Psoas muscle (tissue), 8 donors: ENCODE data around the gene NUFIP1. TPM values are rescaled to one million over a fixed set of nuclear protein-coding genes. Genes with fewer than 3 reads are reported as not detected.
A peak's percentile ranks its signal among the peaks of the same experiment; 100 is the strongest.

Experiments used
- ATAC-seq, 4 donors: fragments of 200-7000 bp; cut with Tn5 transposase; one replicate each; pipeline ENCODE4 v1.9.1; 2020; ENCODE audit warnings: moderate library complexity in 3 of 4, mild to moderate bottlenecking in 2 of 4
- DNase-seq, 2 donors: peaks; one replicate each; pipeline ENCODE4 v3.0.0-alpha.2; 2020
- H3K27ac ChIP-seq: fragments of 200-600 bp; one replicate; pipeline ENCODE4 v1.8.0; 2022
- H3K27me3 ChIP-seq, 3 donors: fragments of 200-600 bp in 1 of 3; one replicate each; pipeline versions ENCODE4 v1.6.1 to v1.8.0; 2013 to 2022; ENCODE audit warnings: low read length in 2 of 3, mild to moderate bottlenecking in 2 of 3, moderate library complexity in 1 of 3; ENCODE audit not compliant: insufficient read depth in 3 of 3
- H3K36me3 ChIP-seq, 2 donors: fragments of 200-600 bp in 1 of 2; one replicate each; pipeline versions ENCODE4 v1.6.1 to v1.8.0; 2013 to 2022; ENCODE audit warnings: low read depth in 1 of 2, mild to moderate bottlenecking in 1 of 2, moderate library complexity in 1 of 2; ENCODE audit not compliant: insufficient read depth in 1 of 2
- H3K4me1 ChIP-seq: fragments of 200-600 bp; one replicate; pipeline ENCODE4 v1.8.0; 2022
- H3K4me3 ChIP-seq: fragments of 200-600 bp; one replicate; pipeline ENCODE4 v1.8.0; 2022; ENCODE audit warnings: mild to moderate bottlenecking
- H3K9me3 ChIP-seq: fragments of 200-600 bp; one replicate; pipeline ENCODE4 v1.8.0; 2022
- WGBS, 3 donors: extraction: QIAGEN DNeasy Blood & Tissue Kit; methylation state at CpG; one replicate each; pipeline versions ENCODE4 v1.1.6 to v1.1.7; 2013; 5-methylcytosine and 5-hydroxymethylcytosine counted together
- intact Hi-C, 2 donors: fragments of 100-400 bp; cut with DNase I; formaldehyde crosslinking; loops; one replicate each; pipeline versions ENCODE4 v1.11.0 to v1.14.2; 2022
- polyA plus RNA-seq, 3 donors: library from polyadenylated mRNA; stranded (reverse); fragments of 200-250 nt; gene quantifications; one replicate each; pipeline ENCODE4 v1.2.3, GENCODE V29; 2013
- total RNA-seq, 4 donors: library from RNA; stranded (reverse); fragmentation: NEBNext Ultra II Directional in 2 of 4; extraction: Animal tissue kit (Norgen Biotek cat#: 25700) in 2 of 4; gene quantifications; one replicate each; pipeline versions ENCODE4 v1.2.1 to v1.2.4, GENCODE V29; 2021 to 2023
- TF ChIP-seq, protein P1 (sequence below): fragments of 200-600 bp; IDR thresholded peaks from one replicate; pipeline ENCODE4 v1.8.0; 2022; ENCODE audit warnings: antibody characterized with exemption
- donor health status: healthy with polysubstance abuse.
- donor health status: DM: no; HTN: no; CAD: no; lungs with moderate emphysema.
- donor health status: Bipolar disorder and iron deficiency.
- donor health status: healthy.
- donor health status: DM: yes; HTN: yes; CAD: no.
- donor health status: DM: no; HTN: no; CAD: no.
- donor health status: DM: no; HTN: no; CAD: no.
- donor health status: DM: yes; HTN: yes; CAD: no.

Gene NUFIP1
- total and polyA plus RNA-seq, 7 donors, result 3.4 to 7.5 (median 6.0) TPM

- H3K4me3 ChIP-seq, result no peak overlapping the region
- intact Hi-C loops, result loop anchor here (5.0 to 10.0 kb wide), 2 partner anchors 36 to 213 kb away; no protein-coding TSS in a partner anchor
- ATAC-seq (peak; percentile 39 to 66 (median 52)), DNase-seq (no peak)
- H3K4me1 ChIP-seq, result peaks cover 43% of the 10 kb centered on the region
- no peaks in the 10 kb centered on the region for H3K27me3 ChIP-seq
- TF ChIP-seq, protein P1, sequence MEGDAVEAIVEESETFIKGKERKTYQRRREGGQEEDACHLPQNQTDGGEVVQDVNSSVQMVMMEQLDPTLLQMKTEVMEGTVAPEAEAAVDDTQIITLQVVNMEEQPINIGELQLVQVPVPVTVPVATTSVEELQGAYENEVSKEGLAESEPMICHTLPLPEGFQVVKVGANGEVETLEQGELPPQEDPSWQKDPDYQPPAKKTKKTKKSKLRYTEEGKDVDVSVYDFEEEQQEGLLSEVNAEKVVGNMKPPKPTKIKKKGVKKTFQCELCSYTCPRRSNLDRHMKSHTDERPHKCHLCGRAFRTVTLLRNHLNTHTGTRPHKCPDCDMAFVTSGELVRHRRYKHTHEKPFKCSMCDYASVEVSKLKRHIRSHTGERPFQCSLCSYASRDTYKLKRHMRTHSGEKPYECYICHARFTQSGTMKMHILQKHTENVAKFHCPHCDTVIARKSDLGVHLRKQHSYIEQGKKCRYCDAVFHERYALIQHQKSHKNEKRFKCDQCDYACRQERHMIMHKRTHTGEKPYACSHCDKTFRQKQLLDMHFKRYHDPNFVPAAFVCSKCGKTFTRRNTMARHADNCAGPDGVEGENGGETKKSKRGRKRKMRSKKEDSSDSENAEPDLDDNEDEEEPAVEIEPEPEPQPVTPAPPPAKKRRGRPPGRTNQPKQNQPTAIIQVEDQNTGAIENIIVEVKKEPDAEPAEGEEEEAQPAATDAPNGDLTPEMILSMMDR, result no peak
- H3K36me3 ChIP-seq, result peaks cover 2 to 29% of the 10 kb centered on the region in 2 donors
- WGBS, 3 donors, result 17 to 38% (median 24%) methylated on average over 3 of the region's 3 CpGs
- peak overlapping the region; percentile 51 for H3K27ac ChIP-seq
- peaks cover 4% of the 10 kb centered on the region for H3K9me3 ChIP-seq
These were observed 21.4 kb downstream of the NUFIP1 start for GRCh38 chr13:44967704-44968433.

GRCh38 chr13:44961997-44962396, 27.3 kb downstream of the NUFIP1 start:
- no peaks in the 10 kb centered on the region for H3K27me3 ChIP-seq
- peaks cover 20% of the 10 kb centered on the region for H3K9me3 ChIP-seq
- no peaks in the 10 kb centered on the region for H3K4me1 ChIP-seq
- DNase-seq, result no peak
- 97 to 99% (median 97%) methylated on average over 2 of the region's 2 CpGs for WGBS, 3 donors
- no peak for ATAC-seq
- intact Hi-C loops, result loop anchor here in 1 of 2 donors (10.0 kb wide), 1 partner anchor 207 kb away; no protein-coding TSS in a partner anchor
- H3K4me3 ChIP-seq, result no peak overlapping the region
- TF ChIP-seq, protein P1, result no peak
- H3K27ac ChIP-seq, result no peak overlapping the region
- H3K36me3 ChIP-seq, result peaks cover 2 to 59% of the 10 kb centered on the region in 2 donors

DNA sequence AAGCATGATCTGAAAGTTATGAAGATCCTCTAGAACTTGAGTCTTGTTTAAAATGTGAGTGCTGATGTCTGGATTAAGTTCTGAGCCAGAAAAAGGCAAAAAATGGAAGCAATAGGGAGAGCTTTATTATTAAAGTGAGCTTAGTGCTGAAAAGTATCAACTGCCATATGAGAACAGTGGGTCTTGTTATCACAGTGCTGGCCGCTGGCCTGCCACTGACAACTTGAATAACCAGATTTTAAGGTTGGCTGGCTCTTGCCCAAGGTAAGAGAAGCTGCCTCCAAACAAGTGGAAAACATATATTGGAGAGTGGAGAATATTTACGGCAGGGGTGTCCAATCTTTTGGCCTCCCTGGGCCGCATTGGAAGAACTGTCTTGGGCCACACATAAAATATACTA, 33.9 kb downstream of the NUFIP1 start:
- no peak for DNase-seq
- 55 to 79% (median 56%) methylated on average over 3 of the region's 3 CpGs for WGBS, 3 donors
- peaks cover 26% of the 10 kb centered on the region for H3K4me1 ChIP-seq
- intact Hi-C loops, result no loop called here
- TF ChIP-seq, protein P1, result no peak
- ATAC-seq, result no peak
- H3K9me3 ChIP-seq, result no peaks in the 10 kb centered on the region
- no peak overlapping the region for H3K4me3 ChIP-seq
- no peaks in the 10 kb centered on the region for H3K27me3 ChIP-seq
- peaks cover 0 to 17% of the 10 kb centered on the region in 2 donors for H3K36me3 ChIP-seq
- H3K27ac ChIP-seq, result no peak overlapping the region

GRCh38 chr13:44954224-44954623, 35.0 kb downstream of the NUFIP1 start:
- Histone ChIP-seq H3K27me3 (no peaks in the 10 kb centered on the region), H3K27ac (peak overlapping the region; percentile 12), H3K4me3 (no peak overlapping the region), H3K36me3 (peaks cover 0 to 19% of the 10 kb centered on the region in 2 donors), H3K4me1 (peaks cover 30% of the 10 kb centered on the region), H3K9me3 (no peaks in the 10 kb centered on the region)
- peak; percentile 35 to 66 (median 52) for ATAC-seq
- TF ChIP-seq, protein P1, result no peak
- intact Hi-C loops, result no loop called here
- no peak for DNase-seq
- WGBS, 3 donors, result 61 to 88% (median 74%) methylated on average over 7 of the region's 7 CpGs
